Smooth muscle cell (in vitro differentiated cells): ENCODE measurements around the gene UAP1L1. TPM values are rescaled to one million over a fixed set of nuclear protein-coding genes. Genes with fewer than 3 reads are reported as not detected.

Experiments used
- DNase-seq: peaks from one replicate; lab custom pipeline; 2025; ENCODE audit not compliant: unreplicated experiment; lab: John Stamatoyannopoulos, UW
- H2AFZ ChIP-seq: fragments of 200-600 bp; sonication (generic); 2 replicates; pipeline ENCODE4 v1.6.0; 2016; ENCODE audit warnings: antibody characterized with exemption, low read depth, mild to moderate bottlenecking
- H3F3A ChIP-seq: fragments of 200-600 bp; sonication (generic); 2 replicates; pipeline ENCODE4 v1.6.0; 2017; ENCODE audit warnings: antibody characterized with exemption, low read depth
- H3K27ac ChIP-seq: fragments of 200-600 bp; sonication (generic); 2 replicates; pipeline ENCODE4 v1.5.1; 2016; ENCODE audit warnings: low read depth, mild to moderate bottlenecking
- H3K27me3 ChIP-seq: fragments of 200-600 bp; sonication (generic); 2 replicates; pipeline ENCODE4 v1.6.1; 2016; ENCODE audit warnings: low read depth, mild to moderate bottlenecking
- H3K36me3 ChIP-seq: fragments of 200-600 bp; sonication (generic); 2 replicates; pipeline ENCODE4 v1.5.1; 2016; ENCODE audit warnings: low read depth
- H3K4me1 ChIP-seq: fragments of 200-600 bp; sonication (generic); 2 replicates; pipeline ENCODE4 v1.5.1; 2016; ENCODE audit warnings: low read depth
- H3K4me2 ChIP-seq: fragments of 200-600 bp; sonication (generic); 2 replicates; pipeline ENCODE4 v1.6.0; 2016; ENCODE audit warnings: mild to moderate bottlenecking
- H3K4me3 ChIP-seq: fragments of 200-600 bp; sonication (generic); 2 replicates; pipeline ENCODE4 v1.5.1; 2016; ENCODE audit warnings: mild to moderate bottlenecking
- H3K79me2 ChIP-seq: fragments of 200-600 bp; sonication (generic); 2 replicates; pipeline ENCODE4 v1.6.0; 2016; ENCODE audit warnings: low read depth, mild to moderate bottlenecking
- H3K9ac ChIP-seq: fragments of 200-600 bp; sonication (generic); 2 replicates; pipeline ENCODE4 v1.6.0; 2016; ENCODE audit warnings: low read depth
- H3K9me3 ChIP-seq: fragments of 200-600 bp; sonication (generic); replicated peaks from 2 replicates; pipeline ENCODE4 v1.5.1; 2016; ENCODE audit warnings: low read depth
- H4K20me1 ChIP-seq: fragments of 200-600 bp; sonication (generic); 2 replicates; pipeline ENCODE4 v1.6.0; 2016; ENCODE audit warnings: low read depth
- WGBS: methylation state at CpG from one replicate; pipeline ENCODE4 v1.1.7; 2016; ENCODE audit warnings: low lambda C conversion rate; 5-methylcytosine and 5-hydroxymethylcytosine counted together
- polyA plus RNA-seq: library from polyadenylated mRNA; unstranded; fragments of >200 nt; fragmentation: Nextera tagmentation; extraction: Ambion mirVana; gene quantifications from 2 replicates; pipeline ENCODE4 v1.2.1, GENCODE V29; 2016
- total RNA-seq: library from RNA; depleted of rRNA; stranded (reverse); fragments of >200 nt; gene quantifications from 2 replicates; pipeline ENCODE4 v1.2.3, GENCODE V29; 2014
- TF ChIP-seq, protein P1 (sequence below): fragments of 200-600 bp; sonication (generic); IDR thresholded peaks from 2 replicates; pipeline ENCODE4 v1.5.1; 2017; ENCODE audit warnings: borderline replicate concordance, mild to moderate bottlenecking, antibody characterized with exemption; ENCODE audit not compliant: insufficient read depth, poor library complexity, severe bottlenecking

UAP1L1 gene
- total and polyA plus RNA-seq, 2 experiments from 2014 or later, result 5.8 to 23.8 TPM

DNA sequence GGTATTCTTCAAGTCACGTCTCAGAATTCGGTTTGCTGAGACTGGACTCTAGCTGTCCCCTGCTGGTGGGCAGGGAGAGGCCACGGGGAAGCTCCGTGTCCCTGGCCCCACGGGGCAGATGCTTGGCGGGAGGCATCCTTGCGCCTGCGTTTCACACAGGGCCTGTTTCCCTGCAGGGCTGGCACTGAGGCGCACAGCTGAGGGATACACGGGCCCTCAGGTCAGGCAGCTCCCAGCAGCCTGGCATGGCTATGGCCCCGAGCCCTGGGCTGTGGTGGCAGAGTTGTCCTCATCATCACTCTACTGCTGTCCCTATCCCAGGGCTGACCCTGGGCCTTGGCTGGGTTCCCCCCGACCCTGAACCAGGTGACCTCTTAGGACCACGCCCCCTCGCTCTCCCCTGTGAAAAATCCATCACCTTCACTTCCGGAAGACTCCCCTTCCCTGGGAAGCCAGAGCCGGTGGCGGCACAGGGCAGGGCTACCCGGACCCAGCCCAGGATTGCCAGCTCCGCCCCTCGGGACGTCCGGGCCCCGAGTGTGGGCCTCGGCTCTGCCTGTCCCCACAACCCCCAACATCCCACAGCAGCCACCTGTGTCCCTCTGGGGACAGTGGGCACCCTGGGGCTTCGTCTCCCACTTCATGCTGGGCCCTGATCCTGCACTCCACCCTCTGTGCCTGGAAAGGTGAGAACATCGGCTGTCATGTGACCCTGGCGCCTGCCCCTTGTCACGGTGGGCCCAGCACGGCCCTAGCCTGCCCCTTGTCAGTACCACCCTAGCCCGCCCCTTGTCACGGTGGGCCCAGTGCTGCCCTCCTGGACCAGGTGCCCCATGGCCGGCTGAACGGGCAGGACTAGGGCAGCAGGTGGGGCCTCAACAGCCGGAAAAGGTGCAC is 32.2 kb downstream of the UAP1L1 start:
- Histone ChIP-seq H3K9ac (no peak overlapping the region), H4K20me1 (peaks cover under 1% of the 10 kb centered on the region), H3F3A (no peaks in the 10 kb centered on the region), H3K27ac (no peak overlapping the region), H3K4me1 (peaks cover 3% of the 10 kb centered on the region), H3K4me2 (no peak overlapping the region), H3K27me3 (no peaks in the 10 kb centered on the region), H3K36me3 (no peaks in the 10 kb centered on the region), H3K79me2 (no peaks in the 10 kb centered on the region), H2AFZ (no peak overlapping the region), H3K9me3 (no peaks in the 10 kb centered on the region), H3K4me3 (no peak overlapping the region)
- WGBS, result 94% methylated on average over 32 of the region's 34 CpGs
- TF ChIP-seq, protein P1, sequence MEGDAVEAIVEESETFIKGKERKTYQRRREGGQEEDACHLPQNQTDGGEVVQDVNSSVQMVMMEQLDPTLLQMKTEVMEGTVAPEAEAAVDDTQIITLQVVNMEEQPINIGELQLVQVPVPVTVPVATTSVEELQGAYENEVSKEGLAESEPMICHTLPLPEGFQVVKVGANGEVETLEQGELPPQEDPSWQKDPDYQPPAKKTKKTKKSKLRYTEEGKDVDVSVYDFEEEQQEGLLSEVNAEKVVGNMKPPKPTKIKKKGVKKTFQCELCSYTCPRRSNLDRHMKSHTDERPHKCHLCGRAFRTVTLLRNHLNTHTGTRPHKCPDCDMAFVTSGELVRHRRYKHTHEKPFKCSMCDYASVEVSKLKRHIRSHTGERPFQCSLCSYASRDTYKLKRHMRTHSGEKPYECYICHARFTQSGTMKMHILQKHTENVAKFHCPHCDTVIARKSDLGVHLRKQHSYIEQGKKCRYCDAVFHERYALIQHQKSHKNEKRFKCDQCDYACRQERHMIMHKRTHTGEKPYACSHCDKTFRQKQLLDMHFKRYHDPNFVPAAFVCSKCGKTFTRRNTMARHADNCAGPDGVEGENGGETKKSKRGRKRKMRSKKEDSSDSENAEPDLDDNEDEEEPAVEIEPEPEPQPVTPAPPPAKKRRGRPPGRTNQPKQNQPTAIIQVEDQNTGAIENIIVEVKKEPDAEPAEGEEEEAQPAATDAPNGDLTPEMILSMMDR, result no peak
- DNase-seq, result no peak

DNA sequence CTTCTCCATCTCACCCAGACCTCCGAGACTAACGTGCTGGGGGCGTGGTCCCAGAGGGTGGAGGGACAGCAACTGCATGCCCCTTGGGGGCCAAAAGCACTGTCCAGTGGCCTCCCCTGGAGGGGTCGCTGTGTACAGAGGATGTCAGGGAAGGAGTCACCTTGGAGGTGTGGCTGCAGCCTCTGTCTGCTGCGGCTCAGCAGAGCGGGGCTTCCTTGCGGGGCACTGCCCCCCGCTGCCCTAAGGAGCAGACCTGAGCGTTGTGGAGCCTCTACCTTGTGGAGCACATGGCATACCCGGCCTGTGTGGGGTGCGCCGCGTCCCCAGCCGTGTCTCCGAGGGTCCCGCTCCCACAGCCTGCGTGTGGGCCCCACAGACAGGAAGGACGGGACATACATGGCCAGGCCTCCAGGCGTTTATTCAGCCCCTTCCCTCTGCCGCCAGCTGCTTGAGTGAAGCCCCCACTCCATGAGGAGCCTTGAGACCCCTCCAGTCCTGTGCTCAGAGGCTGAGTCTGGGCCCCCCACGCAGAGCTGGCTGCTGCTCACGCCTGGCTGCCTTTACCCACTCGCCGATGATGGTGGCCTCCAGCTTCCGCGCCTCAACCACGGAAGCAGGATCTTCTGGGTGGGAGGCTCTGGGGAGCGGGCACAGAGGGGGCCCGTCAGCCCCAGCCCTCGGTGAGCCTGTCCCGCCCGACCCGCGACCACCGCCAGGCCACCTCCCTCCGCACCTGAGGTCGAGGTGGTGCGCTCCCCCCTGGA is 33.0 kb downstream of the UAP1L1 start:
- Histone ChIP-seq H2AFZ (no peak overlapping the region), H3K27ac (no peak overlapping the region), H4K20me1 (no peaks in the 10 kb centered on the region), H3K36me3 (no peaks in the 10 kb centered on the region), H3K79me2 (no peaks in the 10 kb centered on the region), H3K4me2 (no peak overlapping the region), H3K9ac (no peak overlapping the region), H3F3A (no peaks in the 10 kb centered on the region), H3K4me3 (no peak overlapping the region), H3K9me3 (no peaks in the 10 kb centered on the region), H3K27me3 (no peaks in the 10 kb centered on the region), H3K4me1 (peaks cover 3% of the 10 kb centered on the region)
- 95% methylated on average over 30 of the region's 38 CpGs for whole genome bisulfite sequencing
- DNase-seq, result no peak
- TF ChIP-seq, protein P1, result no peak

DNA sequence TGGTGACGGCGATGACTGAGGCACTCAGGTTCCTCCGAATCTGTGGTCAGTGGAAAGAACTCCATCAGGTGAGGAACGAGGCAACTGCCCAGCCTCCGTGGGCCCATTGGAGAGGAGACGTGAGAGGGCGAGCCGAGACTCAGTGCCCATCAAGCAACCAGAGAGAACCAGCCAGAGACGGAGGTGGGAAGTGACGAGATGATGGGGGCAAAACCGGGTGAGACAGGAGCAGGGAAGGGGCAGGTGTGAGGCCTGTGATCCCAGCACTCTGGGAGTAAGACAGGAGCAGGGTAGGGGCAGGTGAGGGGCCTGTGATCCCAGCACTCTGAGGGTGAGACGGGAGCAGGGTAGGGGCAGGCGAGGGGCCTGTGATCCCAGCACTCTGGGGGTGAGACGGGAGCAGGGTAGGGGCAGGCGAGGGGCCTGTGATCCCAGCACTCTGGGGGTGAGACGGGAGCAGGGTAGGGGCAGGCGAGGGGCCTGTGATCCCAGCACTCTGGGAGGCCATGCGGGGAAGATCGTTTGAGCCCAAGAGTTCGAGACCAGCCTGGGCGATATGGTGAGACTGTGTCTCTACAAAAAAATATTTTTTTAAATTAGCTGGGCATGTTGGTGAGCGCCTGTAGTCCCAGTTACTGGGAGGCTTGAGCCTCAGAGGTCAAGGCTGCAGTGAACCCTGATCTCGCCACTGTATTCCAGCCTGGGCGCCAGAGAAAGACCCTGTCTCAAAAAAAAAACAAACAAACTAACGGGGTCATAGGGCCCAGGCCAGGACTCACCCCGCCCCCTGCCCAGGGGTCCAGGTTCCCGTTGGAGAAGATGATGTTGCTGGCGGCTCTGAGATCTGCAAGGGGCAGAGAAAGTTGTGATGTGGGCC is 33.8 kb downstream of the UAP1L1 start:
- H3K9me3 ChIP-seq, result no peaks in the 10 kb centered on the region
- no peak overlapping the region for H3K4me2 ChIP-seq
- TF ChIP-seq, protein P1, result no peak

More for the DNA sequence above, 33.8 kb downstream of the UAP1L1 start:
- WGBS, result 91% methylated on average over 28 of the region's 28 CpGs
- no peaks in the 10 kb centered on the region for H4K20me1 ChIP-seq
- H3K4me3 ChIP-seq, result no peak overlapping the region
- H3K36me3 ChIP-seq, result no peaks in the 10 kb centered on the region
- no peaks in the 10 kb centered on the region for H3F3A ChIP-seq
- no peak for DNase-seq
- no peak overlapping the region for H2AFZ ChIP-seq
- no peaks in the 10 kb centered on the region for H3K79me2 ChIP-seq
- peaks cover 3% of the 10 kb centered on the region for H3K4me1 ChIP-seq
- H3K27ac ChIP-seq, result no peak overlapping the region
- H3K9ac ChIP-seq, result no peak overlapping the region
- no peaks in the 10 kb centered on the region for H3K27me3 ChIP-seq
